AG10803 (cell line): ENCODE data around the gene KRTAP5-2.
A peak's percentile ranks its signal among the peaks of the same experiment; 100 is the strongest.

Source experiments
- DNase-seq: peaks from one replicate; pipeline ENCODE4 v3.0.0; 2010; ENCODE audit warnings: low read depth
- H3K4me3 ChIP-seq: 2 replicates; pipeline ENCODE4 v1.5.1; 2011; ENCODE audit warnings: mild to moderate bottlenecking, low read length, control low read depth
- CTCF ChIP-seq: conservative IDR thresholded peaks from 2 replicates; pipeline ENCODE4 v1.5.1; 2011; ENCODE audit warnings: mild to moderate bottlenecking, low read length, control low read depth, inconsistent platforms

Gene KRTAP5-2

DNA sequence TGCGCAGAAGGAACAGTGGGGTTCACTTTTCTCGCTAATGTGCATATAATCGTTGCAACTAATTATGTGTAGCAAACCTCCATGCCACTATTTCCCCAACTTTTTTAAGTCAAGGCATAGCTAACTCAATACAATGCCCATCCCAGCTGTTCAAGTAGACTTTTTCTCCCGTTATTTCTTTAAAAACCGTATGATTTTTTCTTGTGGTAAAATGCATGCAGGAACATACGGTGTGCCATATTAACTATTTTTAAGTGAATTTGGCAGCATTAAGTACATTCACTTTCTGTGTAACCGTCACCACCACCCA lies 23.2 kb downstream of the KRTAP5-2 start:
- DNase-seq, result no peak
- no peak for TF ChIP-seq CTCF
- H3K4me3 ChIP-seq, result no peak overlapping the region

GRCh38 chr11:1574238-1574932 lies 23.7 kb downstream of the KRTAP5-2 start:
- peak; percentile 37 for DNase-seq
- H3K4me3 ChIP-seq, result no peak overlapping the region
- TF ChIP-seq CTCF, result peak; percentile 50

DNA sequence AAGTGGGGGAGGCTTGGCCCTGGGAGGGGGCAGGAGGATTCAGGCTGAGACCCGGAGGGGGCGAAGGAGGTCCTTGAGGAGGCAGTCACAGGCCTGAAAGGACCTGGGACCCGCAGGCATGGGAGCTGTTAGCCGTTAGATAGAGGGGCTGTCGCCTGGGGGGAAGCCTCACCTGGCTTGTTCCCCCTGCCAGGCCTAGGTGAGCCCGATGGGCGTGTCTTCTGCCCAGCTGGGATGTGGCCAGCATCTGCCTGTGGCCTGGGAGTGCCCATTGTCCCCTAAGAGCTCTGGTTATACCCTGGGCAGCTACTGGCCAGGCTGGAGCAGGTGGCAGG lies 24.2 kb downstream of the KRTAP5-2 start:
- no peak overlapping the region for H3K4me3 ChIP-seq
- no peak for DNase-seq

DNA sequence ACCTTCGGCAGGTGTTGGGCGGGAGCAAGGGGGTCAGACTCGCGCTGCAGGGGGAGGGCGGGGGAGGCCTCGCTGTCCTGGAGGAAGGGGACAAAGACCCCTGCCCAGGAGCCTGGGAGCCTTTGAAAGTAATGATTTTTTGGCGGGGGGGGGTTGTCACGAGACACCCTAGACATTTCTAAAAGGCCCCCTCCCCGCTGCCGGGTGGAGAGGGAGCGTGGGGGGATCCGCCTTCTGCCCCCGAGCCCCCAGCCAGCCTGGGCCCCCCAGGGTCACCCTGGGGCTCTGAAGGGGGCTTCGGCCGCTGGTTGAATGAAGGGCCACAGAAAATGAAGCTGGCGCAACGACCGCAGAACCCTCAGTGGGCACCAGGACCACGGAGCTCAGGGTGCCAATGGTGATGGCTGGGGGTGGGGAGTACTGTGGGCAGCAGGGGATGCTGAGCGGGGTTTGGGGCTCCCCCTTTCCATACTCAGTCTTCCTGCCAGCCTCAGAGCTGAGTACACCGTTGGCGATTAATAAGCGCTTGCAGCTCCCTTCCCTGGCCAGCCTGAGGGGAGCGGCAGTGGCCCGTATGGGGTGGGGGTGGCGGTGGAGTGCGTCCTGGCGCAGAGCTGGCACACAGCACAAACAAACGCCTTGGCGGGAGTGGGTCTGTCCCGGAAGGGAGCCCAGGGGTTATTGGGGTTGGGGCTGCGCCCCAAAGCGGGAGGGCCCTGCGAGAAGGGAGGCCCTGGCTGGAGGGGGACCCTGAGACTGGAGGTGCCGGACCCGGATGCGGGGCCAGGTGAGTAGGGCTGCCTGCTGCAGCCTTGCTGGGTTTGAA lies 24.8 kb downstream of the KRTAP5-2 start:
- no peak for TF ChIP-seq CTCF
- H3K4me3 ChIP-seq, result no peak overlapping the region
- no peak for DNase-seq

More for the DNA sequence above, 24.2 kb downstream of the KRTAP5-2 start:
- no peak for TF ChIP-seq CTCF

DNA sequence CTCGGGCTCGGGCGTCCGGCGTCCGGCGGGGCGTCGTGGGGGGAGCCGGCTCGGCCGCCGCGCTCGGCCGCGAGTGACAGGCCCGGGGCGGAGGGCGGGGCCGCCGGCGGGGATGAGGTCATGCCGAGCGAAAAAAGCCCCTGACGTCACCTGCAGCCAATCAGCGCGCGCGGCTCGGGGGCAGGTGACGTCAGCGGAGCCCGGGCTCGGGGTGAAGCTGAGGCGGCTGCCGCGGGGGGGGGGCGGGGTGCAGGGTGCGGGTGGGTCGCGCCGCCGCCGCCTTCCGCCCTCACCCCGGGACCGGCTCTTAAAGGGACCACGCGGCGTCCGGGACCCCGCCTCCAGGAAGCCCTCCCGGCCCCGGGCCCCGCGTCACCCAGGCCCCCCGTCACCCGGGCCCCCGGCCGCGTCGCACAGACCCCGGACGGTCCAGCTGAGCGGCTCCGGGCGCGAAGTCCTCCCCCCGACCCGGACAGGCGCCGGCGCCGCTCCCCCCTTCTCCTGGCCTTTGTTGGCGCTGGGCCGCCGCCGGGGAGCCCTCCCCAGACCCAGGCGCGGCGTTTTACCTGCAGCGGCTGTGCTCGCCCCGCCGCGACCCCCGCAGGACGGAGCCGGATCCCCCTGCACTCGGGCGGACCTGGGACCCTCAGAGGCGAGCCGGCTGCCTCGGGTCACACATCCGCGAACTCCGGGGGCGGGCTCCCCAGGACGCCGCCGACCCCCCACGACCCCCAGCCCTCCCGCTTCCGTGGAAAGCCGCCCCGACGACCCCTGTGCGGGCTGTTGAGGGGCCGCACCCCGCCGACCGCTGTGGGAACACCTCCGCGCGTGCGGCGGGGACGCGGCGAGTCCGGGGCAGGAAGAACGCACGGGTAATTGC lies 25.7 kb downstream of the KRTAP5-2 start, which contains the start of gene DUSP8:
TSS of gene DUSP8 (minus strand) at position 75 of the 880 bp plus-strand sequence. CDS start 6,445 bp downstream, outside the sequence.
- DNase-seq, result peak; percentile 67
- TF ChIP-seq CTCF, result no peak
- peak within 1 kb of the TSS; percentile 34 for H3K4me3 ChIP-seq

- no peak overlapping the region for H3K4me3 ChIP-seq
These were observed 26.3 kb downstream of the KRTAP5-2 start for GRCh38 chr11:1571760-1572196.

More at GRCh38 chr11:1571760-1572196, 26.3 kb downstream of the KRTAP5-2 start:
- DNase-seq, result no peak
- TF ChIP-seq CTCF, result no peak
